Hepatocyte (in vitro differentiated cells): ENCODE results near the gene DCDC2.

ENCODE experiments used
- CTCF ChIP-seq: fragments of 200-600 bp; sonication (generic); IDR thresholded peaks from 2 replicates; pipeline ENCODE4 v1.5.1; 2016; ENCODE audit warnings: antibody characterized with exemption, mild to moderate bottlenecking; ENCODE audit not compliant: poor library complexity
- EZH2 ChIP-seq: fragments of 200-600 bp; sonication (generic); IDR thresholded peaks from 2 replicates; pipeline ENCODE4 v1.6.1; 2016; ENCODE audit warnings: antibody characterized with exemption, mild to moderate bottlenecking, borderline replicate concordance
- EZH2phosphoT487 ChIP-seq: fragments of 200-600 bp; sonication (generic); IDR thresholded peaks from one replicate; pipeline ENCODE4 v1.6.1; 2018; ENCODE audit warnings: antibody characterized with exemption, mild to moderate bottlenecking, low read depth, moderate library complexity; ENCODE audit not compliant: unreplicated experiment, severe bottlenecking

DNA sequence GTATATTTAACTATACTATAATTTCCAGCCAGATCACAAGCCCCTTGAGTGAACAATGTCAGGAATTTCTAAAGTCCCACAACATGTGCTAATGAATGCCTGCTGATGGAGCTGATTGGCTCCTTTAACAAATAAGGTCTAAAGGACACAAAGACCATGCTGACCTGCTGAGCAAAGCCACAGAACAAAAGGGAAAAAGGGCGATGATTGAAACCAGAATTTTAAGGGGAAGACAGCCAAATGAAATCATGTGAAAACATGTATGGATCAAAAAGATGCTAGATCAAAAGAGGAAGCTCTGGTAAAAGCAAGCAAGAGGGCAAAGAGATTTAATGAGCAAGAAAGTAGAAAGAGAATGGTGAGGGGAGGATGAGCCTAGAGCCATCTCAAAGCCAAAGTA, 105.6 kb downstream of the DCDC2 start:
- TF ChIP-seq CTCF (no peak), EZH2 (no peak), EZH2phosphoT487 (no peak)
